Adipose tissue (tissue), 3 donors: ENCODE data around the gene TBX21. TPM values are rescaled to one million over a fixed set of nuclear protein-coding genes. Genes with fewer than 3 reads are reported as not detected.

Source experiments
- H3K27ac ChIP-seq: one replicate; pipeline ENCODE4 v1.5.1; 2013; ENCODE audit warnings: low read depth, low read length
- WGBS, 3 donors: extraction: QIAGEN DNeasy Blood & Tissue Kit; methylation state at CpG; one replicate each; pipeline ENCODE4 v1.1.7; 2013; 5-methylcytosine and 5-hydroxymethylcytosine counted together
- polyA plus RNA-seq, 3 donors: library from polyadenylated mRNA; stranded (reverse); fragments of 200-250 nt; gene quantifications; one replicate each; pipeline ENCODE4 v1.2.3, GENCODE V29; 2013
- donor health status: healthy with polysubstance abuse.
- donor health status: Bipolar disorder and iron deficiency.
- donor health status: healthy.

Gene TBX21, protein sequence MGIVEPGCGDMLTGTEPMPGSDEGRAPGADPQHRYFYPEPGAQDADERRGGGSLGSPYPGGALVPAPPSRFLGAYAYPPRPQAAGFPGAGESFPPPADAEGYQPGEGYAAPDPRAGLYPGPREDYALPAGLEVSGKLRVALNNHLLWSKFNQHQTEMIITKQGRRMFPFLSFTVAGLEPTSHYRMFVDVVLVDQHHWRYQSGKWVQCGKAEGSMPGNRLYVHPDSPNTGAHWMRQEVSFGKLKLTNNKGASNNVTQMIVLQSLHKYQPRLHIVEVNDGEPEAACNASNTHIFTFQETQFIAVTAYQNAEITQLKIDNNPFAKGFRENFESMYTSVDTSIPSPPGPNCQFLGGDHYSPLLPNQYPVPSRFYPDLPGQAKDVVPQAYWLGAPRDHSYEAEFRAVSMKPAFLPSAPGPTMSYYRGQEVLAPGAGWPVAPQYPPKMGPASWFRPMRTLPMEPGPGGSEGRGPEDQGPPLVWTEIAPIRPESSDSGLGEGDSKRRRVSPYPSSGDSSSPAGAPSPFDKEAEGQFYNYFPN
- polyA plus RNA-seq: under 1 TPM; 0.03 to 0.90 (median 0.31) TPM

DNA sequence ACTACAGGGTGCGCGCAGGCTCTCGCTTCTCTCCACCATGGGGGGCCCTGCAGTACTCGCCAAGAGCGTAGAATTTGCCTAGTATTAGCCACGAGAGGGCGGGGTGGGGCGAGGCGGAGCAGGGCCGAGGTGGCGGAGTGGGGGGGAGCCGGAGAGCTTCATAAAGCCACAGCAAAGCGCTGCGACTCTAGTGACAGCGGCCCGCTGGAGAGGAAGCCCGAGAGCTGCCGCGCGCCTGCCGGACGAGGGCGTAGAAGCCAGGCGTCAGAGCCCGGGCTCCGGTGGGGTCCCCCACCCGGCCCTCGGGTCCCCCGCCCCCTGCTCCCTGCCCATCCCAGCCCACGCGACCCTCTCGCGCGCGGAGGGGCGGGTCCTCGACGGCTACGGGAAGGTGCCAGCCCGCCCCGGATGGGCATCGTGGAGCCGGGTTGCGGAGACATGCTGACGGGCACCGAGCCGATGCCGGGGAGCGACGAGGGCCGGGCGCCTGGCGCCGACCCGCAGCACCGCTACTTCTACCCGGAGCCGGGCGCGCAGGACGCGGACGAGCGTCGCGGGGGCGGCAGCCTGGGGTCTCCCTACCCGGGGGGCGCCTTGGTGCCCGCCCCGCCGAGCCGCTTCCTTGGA lies at the start of gene TBX21:
Gene TBX21, plus strand, starts transcription at position 190 of the 627 bp plus-strand sequence. Its CDS starts 219 bp downstream, at position 409.
- H3K27ac ChIP-seq: no peak within 1 kb of the TSS
- WGBS, 3 donors: 1 to 2% (median 1%) methylated on average over 24 to 73 of the region's 73 CpGs

DNA sequence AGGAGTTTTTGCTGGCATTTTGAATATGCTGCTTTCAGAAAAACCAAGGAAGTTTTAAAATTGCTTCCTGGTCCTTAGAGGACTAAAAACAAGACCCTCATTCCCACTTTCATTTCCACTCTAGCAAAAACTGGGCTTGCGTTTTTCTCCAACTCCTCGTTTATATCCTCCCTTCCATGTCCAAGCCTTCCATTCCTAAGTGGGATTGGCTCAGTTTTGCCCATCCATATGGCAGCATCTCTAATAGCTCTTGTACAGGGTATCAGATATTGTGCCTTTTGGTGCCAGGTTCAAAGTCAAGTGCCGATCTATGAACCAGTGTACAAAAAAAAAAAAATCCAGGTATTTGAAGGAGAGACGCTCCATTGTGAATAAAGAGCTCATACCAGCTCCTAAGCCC lies 49.0 kb upstream of the TBX21 start:
- no peak overlapping the region for H3K27ac ChIP-seq
- WGBS, 3 donors: 90 to 93% (median 90%) methylated on average over 4 of the region's 4 CpGs

DNA sequence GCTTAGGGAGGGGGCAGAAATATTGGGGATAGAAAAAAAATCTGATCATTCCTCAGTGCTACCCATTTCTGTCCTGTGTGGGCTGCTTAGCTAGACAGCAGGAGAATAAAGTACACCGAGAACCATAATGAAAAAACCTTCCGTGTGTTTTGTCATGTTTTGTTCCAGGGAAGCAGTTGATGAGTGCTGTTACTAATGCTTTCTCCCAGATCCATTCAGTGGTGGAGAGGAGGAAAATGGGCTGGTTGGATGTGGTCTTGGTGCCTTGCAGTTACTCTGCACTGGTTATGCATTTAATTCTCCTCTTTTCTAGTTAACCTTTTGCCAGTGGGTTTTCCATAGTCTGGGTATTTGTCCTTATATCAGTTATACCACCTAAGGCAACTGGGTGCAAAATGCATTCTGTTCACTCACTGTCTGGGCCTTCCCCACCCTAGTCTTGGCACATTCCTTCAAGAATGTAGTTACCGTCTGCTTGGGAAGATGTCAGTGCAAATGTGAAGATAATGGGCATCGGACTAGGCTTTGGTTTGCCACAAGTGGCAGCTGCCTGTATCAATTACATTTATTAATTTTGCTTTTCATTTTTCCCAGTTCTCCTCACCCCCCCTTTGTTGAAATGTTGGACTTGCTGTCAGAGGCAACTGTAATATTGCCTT lies 48.4 kb upstream of the TBX21 start:
- H3K27ac ChIP-seq: no peak overlapping the region
- WGBS, 3 donors: 86 to 94% (median 90%) methylated on average over 4 of the region's 4 CpGs

DNA sequence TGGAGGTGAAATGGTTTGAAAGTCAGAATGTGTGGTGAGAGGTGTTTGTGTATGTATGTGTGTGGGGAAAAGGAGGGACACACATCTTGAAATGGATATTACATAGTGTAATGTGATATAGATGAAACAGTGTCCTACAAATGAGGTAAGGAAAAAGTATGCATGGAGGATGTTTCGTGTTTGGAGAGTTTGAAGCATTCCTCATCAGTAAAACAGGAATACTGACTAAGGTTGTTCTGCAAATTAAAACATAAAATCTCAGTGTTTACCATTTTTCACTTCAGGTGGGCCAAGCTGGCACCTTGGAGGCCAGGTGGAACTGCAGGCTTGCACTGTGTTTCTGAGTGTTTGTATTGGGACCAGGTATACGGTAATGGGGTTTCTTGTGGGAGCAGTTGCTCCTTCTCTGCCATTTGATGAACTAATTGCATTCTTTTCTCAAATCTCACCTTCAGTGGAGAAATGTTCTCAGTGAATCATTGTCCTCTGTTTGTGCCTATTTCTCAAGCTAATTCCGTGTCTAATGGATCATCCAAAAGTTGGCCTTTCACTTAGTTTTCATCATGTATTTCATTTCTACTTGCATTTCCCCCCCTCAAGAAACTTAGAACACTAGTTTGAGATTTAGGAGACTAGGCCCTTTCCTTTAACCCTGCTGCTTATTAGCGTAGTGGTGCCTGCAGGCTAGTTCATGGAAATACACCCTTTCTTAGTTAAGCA lies 47.3 kb upstream of the TBX21 start:
- no peak overlapping the region for H3K27ac ChIP-seq
- WGBS, 3 donors: 79 to 87% (median 86%) methylated on average over 4 of the region's 4 CpGs

DNA sequence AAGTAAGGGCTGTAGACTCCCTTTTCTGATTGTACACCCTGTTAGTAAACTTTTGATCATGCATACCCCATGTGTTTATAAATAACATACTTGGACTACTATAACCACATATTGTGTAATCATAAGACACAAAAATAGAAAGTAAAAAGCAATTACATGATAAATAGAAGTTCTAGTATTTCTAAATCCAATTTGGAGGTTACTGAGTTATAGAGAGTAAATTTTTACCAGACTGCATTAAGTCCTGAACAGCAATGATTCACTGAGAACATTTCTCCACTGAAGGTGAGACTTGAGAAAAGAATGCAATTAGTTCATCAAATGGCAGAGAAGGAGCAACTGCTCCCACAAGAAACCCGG lies 46.8 kb upstream of the TBX21 start:
- no peak overlapping the region for H3K27ac ChIP-seq
- 68 to 89% (median 73%) methylated on average over 1 of the region's 1 CpG for WGBS, 3 donors

DNA sequence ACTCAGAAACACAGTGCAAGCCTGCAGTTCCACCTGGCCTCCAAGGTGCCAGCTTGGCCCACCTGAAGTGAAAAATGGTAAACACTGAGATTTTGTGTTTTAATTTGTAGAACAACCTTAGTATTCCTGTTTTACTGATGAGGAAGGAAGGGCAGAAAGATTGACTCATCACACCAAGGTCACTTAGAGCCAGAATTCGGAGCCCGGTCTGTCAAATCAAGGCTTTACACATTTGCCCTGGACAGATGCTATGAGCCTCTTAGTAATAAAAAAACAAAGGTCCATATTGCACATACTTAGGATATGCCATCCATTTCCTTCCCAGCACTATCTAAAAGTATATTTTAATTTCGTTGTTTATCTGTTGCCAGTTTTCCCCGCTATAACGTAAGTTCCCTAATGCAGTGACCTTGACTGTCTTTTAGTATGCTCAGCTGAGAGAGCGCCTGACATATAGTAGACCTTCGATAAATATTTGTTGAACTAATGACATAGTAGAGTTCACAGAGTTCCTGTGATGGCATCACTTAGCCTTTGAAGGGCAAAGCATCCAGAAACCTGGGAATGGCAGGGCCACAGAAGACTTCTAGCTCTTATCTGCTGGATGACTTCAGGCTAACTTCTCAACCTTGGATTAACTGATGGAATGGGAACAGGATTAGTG lies 46.2 kb upstream of the TBX21 start:
- no peak overlapping the region for H3K27ac ChIP-seq
- 44 to 76% (median 76%) methylated on average over 7 of the region's 7 CpGs for whole genome bisulfite sequencing, 3 donors

DNA sequence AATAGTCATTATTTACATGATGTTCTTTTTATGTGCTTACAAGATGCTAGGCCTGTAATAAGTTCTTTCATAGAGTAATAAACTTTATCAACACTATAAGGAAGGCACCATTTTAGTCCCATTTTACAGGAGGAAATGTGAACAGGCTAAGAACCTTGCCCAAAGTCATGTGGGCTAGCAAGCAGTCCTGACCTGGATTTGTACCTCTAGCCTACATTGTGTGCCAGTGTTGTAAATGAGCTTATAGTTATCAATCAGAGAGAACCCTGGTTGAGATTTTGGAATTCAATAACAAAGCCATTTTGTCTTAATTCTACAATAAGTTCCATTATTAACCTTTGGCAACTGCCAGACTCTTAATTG lies 45.7 kb upstream of the TBX21 start:
- no peak overlapping the region for H3K27ac ChIP-seq

DNA sequence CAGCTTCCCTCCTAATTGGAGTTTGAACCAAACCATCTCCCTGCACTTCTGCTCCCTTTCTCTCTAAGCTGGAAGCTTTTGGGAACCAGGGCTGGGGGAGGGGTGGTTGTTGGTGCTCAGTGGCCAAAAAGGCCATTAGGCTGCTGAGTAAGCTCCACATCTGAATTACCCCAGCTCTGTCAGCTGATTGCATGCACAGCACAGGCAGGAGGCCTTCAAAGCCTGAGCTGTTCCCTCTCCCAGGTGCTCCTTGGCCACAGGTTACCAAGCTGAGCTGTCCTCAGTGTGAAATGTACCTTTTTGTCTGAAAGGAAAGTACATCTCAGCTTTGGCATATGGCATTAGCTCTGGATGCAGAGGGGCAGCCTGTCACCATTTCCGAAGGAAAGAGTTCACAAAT lies 45.3 kb upstream of the TBX21 start:
- 88 to 91% (median 90%) methylated on average over 1 of the region's 1 CpG for WGBS, 3 donors
- H3K27ac ChIP-seq: no peak overlapping the region

DNA sequence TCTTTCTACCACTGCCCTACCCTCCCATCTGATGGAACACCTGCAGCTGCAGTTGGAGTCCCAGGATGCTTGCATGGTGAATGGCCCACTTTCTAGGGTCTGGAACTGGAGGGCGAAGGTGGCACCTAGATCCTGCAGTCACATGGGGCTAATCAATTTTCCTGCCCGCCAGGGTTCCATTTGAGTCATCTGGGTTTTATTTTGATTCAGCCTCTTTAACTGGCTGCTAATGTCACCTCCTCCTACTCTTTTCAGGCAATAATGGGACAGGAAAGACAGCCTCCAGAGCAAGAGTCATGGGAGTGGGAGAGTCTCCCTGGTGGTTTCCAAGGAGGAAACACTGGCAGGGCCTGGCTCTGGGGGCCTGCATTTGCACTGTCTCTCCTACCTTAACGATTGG lies 42.9 kb upstream of the TBX21 start:
- no peak overlapping the region for H3K27ac ChIP-seq
- WGBS, 3 donors: 61 to 71% (median 65%) methylated on average over 3 of the region's 3 CpGs

DNA sequence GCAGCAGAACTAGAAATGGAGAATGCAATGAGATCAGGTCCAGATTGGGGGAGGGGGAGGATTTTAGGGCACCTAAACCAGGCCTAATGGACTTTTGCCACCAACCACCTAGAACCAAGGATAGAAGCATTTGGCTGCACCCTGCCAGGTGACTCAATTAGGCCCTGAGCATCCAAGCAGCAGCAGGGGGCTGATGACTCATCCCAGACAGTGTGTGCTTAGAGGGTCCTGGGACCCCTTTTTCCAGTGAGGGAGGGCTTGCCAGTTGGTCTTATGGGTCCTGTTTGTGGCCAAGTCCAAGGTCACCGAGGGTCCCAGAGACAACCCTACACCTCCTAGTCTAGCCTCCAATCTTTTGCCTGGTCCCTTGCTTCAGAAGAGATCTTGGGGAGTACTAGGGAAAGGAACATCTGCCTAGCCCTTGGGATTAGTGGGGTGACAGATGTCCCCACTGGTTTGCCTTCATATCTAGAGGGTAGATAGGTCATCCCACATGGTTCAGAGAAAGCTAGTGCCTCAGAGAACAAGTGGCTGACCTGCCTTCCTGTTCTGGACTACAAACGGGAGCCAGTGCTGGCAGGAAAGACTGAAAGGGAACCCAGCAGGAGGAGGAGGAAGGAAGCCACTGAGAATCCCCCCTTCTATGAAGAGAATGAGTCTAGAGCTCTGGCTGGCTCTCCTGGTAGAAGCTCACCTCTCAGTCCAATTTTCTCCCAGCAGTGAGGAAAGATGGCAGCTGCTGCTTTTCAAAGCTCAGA lies 40.7 kb upstream of the TBX21 start:
- no peak overlapping the region for H3K27ac ChIP-seq
- 48 to 79% (median 53%) methylated on average over 2 of the region's 2 CpGs for WGBS, 3 donors

DNA sequence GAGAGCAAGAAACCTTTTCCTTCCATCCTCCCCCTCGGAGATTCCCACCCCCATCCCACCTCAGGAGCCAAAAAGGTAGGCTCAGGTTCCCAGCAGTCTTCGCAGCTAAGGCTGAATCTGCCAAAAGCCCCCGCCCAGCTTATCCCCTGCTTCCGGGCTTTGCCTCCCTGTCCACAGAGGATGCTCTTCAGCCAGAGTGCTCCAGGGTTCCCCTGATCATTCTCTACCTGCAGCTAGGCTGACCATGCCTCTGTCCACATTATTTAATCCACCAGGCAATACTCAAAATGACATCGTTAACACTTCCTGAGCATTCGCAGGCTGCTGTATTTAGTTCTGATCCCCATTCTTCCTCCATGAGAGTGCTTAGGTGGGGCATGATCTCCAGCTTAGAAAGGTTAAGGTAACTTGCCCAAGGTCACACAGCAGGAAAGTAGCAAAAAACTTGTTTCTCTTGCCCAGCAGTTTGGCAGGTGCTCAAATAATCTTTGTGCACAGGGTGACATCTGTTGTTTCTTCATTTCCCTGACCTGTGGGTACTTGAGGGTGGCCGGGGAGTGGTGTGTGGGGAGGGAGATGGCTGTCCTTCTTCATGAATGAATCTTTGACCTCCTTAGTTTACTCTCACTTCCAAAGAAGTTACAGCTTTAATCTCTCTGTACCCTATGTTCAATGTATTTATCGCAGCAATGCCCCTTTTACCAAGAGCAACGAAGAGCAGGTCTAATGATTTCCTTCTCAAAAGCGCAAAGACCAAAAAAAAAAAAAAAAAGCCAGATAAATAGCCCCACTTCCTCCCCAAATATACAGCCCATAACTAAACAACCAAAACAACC lies 39.9 kb upstream of the TBX21 start:
- no peak overlapping the region for H3K27ac ChIP-seq
- 23 to 25% (median 24%) methylated on average over 10 of the region's 10 CpGs for WGBS, 3 donors

DNA sequence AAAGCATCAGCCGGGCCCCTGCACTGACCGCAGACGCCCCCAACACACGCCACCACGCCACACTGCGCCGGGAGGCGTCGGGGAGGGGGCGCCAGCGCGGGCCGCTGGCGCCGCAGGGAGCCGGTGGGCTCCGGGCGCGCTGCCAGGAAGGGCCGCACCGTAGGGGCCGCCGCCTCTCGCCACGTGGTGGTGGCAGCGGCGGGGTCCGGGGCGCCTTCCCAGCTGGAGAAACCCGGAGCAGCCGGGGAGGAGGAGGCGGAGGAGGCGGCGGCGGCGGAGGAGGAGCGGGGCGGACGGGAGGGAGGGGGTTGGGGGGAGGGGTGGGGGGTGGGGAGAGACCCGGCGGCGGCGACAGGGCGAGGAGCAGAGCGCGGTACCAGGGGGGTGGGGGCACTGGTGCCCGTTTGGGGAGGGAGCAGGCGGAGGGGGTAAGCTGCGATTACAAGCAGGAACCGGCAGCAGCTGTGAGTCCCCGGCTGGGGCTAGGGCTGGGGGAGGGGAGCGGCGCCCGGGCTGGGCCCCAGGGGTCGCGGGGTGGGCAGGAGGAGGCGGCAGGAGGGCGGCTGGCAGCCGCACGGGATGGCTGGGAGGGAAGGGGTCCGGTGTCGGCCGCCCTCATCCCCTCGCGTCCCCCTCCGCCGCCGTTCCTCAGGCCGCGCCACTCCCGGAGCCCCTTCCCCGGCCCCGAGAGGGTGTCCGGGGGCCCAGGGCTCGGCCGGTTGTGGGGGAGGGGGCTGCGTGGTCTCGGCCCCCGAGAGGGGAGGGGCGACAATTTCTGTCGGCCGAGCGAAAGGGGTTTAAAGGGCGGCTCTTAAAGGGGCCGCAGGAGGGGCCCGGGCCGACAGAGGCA lies 39.1 kb upstream of the TBX21 start, which contains the start of gene TBKBP1:
Gene TBKBP1, plus strand, starts transcription at position 431 of the 850 bp plus-strand sequence. CDS start 1,952 bp downstream, outside the sequence.
- no peak within 1 kb of the TSS for H3K27ac ChIP-seq
- WGBS, 3 donors: 0 to 1% (median 1%) methylated on average over 52 to 83 of the region's 87 CpGs

DNA sequence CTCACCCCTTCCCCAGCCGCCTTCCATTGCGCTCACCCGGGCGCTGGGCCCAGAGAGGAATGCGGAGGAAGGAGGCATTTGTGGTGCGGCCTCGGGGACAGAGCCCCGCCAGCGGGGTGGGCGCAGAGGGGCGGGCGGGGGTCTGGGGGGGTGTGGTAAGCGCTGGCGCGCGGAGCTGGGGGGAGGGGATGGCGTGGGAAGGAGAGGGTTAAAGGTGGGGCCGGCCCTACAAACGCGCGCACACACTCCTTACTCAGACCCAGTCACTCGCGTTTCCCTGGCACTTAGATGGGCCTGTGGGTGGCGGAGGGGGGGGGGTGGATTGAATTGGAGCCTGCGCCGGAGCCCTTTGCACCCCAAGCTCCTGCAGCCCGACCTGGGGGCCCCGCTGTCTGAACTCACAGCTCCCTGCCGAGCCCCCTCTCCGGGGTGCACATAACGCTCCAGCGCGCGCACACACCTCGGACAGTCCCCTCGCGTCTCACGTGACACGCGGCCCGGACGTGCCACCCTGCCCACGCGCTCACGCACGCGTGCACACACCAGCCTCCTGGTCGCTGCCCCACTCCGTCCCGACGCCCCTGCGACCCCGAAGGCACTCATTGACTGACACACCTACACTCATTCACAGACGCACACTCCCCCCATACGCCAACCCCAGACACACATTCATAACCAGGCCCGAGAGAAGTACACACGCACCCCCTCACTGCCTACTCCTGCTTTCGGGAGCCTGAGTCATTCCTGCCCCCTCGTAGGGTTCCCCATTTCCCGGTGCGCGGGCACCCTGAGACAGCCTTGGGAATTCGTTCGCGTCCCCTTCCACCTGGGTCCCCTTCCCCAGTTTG lies 38.2 kb upstream of the TBX21 start:
- peak overlapping the region; percentile 19 for H3K27ac ChIP-seq
- 0 to 7% (median 1%) methylated on average over 51 to 65 of the region's 65 CpGs for WGBS, 3 donors

DNA sequence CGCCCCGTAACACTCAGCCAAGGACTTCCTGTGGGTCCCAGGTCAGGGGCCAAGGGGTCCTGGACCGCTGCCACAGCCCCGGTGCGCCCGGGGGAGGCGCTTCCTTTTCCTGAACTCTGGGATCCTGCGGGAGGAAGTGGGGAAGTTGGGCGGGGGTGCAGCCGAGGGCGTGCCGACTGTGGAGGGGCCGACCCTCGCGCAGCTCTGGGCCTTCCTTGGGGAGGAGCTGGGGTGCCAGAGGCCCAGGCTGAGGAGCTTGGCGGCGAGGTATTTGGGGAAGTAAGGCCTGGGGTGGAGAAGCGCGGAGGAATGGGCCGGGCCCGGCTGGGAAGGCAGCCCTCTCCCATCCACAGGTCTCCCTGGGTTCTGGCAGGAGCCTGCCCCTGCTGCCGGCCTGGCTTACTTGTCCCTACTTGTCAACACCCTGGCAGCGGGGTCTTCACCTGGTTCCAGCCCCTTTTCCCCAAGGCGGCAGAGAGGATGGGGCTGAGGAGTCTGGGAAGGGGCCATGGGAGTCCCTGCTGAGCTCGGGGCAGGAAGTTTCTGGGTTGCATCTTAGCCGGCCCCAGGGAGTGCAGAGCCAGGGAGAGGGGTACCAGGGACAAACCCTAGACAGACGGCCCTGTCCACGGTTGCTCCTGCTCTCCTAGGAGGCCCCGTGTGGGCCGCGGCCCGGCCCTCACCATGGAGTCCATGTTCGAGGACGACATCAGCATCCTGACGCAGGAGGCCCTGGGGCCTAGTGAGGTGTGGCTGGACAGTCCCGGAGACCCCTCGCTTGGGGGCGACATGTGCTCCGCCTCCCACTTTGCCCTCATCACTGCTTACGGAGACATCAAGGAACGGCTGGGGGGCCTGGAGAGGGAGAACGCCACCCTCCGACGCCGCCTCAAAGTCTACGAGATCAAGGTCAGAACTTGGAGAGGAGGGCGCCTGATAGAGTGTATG lies 37.3 kb upstream of the TBX21 start:
- WGBS, 3 donors: 27 to 64% (median 32%) methylated on average over 47 of the region's 47 CpGs
- peak overlapping the region; percentile 19 for H3K27ac ChIP-seq
